ENCODE results near the gene RNASEL.

RNASEL gene

DNA sequence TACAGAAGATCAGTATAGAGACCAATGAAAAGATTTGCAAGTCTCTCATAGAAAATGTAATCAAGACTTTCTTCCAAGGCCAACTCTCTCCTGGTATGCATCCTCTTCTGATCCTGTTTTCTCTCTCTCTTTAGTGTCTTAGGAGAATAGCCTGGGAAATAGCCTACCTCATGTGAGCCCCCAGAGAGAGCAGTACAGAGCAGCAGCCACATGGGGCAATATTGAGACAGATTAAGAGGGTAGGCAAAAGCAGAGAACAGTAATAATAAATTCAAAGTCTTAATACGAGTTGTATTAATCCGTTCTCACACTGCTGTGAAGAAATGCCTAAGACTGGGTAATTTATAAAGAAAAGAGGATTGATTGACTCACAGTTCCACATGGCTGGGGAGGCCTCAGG is 61.4 kb downstream of the RNASEL start:
- TF ChIP-seq, protein P1, sequence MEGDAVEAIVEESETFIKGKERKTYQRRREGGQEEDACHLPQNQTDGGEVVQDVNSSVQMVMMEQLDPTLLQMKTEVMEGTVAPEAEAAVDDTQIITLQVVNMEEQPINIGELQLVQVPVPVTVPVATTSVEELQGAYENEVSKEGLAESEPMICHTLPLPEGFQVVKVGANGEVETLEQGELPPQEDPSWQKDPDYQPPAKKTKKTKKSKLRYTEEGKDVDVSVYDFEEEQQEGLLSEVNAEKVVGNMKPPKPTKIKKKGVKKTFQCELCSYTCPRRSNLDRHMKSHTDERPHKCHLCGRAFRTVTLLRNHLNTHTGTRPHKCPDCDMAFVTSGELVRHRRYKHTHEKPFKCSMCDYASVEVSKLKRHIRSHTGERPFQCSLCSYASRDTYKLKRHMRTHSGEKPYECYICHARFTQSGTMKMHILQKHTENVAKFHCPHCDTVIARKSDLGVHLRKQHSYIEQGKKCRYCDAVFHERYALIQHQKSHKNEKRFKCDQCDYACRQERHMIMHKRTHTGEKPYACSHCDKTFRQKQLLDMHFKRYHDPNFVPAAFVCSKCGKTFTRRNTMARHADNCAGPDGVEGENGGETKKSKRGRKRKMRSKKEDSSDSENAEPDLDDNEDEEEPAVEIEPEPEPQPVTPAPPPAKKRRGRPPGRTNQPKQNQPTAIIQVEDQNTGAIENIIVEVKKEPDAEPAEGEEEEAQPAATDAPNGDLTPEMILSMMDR (IDR thresholded peaks at IDR 0.05; ENCODE audit: borderline replicate concordance, control extremely low read depth, extremely low read depth, insufficient read depth, missing control alignments): no peak
- DNase-seq (ENCODE audit: low spot score): no peak
- in situ Hi-C loops (cut with MboI; ENCODE audit: low sequenced_read_pairs, unreplicated experiment): no loop called here

DNA sequence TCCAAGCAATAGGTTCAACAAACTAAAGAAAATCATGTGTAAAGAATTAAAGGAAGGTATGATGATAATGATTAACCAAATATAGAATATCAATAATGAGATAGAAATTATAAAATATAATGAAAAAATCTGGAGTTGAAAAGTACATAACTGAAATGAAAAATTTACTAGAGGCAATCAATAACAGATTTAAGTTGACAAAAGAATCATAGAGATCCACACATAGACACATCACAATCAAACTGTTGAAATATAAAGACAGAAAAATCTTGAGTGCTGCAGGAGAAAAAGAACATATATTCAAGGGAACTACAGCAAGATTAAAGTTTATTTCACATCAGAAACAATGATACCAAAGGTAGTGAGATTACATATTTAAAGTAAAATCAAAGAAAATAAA is 63.7 kb downstream of the RNASEL start:
- in situ Hi-C loops (cut with MboI; ENCODE audit: low sequenced_read_pairs, unreplicated experiment): no loop called here
- DNase-seq (ENCODE audit: low spot score): no peak
- TF ChIP-seq, protein P1 (IDR thresholded peaks at IDR 0.05; ENCODE audit: borderline replicate concordance, control extremely low read depth, extremely low read depth, insufficient read depth, missing control alignments): no peak

Measured in GM13976 (cell line).